ENCODE results near the gene FNDC11.

Gene FNDC11

DNA sequence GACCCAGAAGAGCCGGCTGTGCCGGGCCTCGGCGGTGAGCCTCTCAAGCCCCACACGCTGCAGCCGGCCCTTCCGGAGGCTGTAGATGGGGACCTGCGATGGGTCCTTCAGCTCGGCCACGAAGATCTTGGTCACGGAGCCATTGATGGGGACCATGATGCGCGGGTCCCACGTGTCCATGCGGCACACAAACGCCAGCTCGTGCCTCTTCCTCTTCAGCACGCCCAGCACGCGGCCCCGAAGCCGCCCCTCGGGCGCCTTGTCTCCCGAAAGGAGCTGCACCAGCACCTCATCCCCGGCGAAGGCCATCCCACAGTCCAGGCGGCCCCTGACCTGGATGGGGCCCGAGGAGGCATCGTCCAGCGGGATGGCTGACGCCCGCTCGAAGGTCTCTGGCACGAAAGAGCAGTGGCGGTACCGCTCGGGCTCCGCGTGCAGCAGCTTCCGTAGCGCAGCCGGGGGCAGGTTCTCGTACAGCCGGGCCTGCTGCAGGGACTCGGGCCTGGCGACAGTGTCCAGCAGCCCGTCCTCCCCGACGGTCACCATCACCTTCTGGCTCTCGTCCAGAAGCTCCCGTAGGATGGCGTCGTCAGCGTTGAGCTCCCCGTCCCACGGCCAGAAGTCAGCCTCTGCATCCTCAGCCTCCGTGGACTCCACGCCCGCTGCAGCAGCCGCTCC is 11.2 kb downstream of the FNDC11 start:
- ChIA-PET CTCF (interaction anchor here (1.8 to 1.9 kb wide), 2 partner anchors 11 to 27 kb away, joined by 4 to 8 read pairs; partner anchors contain the start of genes FNDC11 and PTK6), POLR2A (interaction anchor here (0.7 to 0.9 kb wide), 2 partner anchors 10 to 12 kb away, joined by 3 read pairs; no protein-coding TSS in a partner anchor)
- no peak for DNase-seq (ENCODE audit: extremely low spot score)
- TF ChIP-seq, protein P1, sequence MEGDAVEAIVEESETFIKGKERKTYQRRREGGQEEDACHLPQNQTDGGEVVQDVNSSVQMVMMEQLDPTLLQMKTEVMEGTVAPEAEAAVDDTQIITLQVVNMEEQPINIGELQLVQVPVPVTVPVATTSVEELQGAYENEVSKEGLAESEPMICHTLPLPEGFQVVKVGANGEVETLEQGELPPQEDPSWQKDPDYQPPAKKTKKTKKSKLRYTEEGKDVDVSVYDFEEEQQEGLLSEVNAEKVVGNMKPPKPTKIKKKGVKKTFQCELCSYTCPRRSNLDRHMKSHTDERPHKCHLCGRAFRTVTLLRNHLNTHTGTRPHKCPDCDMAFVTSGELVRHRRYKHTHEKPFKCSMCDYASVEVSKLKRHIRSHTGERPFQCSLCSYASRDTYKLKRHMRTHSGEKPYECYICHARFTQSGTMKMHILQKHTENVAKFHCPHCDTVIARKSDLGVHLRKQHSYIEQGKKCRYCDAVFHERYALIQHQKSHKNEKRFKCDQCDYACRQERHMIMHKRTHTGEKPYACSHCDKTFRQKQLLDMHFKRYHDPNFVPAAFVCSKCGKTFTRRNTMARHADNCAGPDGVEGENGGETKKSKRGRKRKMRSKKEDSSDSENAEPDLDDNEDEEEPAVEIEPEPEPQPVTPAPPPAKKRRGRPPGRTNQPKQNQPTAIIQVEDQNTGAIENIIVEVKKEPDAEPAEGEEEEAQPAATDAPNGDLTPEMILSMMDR (IDR thresholded peaks at IDR 0.05; ENCODE audit: control extremely low read depth, extremely low read depth, low read depth, missing control alignments) = no peak

DNA sequence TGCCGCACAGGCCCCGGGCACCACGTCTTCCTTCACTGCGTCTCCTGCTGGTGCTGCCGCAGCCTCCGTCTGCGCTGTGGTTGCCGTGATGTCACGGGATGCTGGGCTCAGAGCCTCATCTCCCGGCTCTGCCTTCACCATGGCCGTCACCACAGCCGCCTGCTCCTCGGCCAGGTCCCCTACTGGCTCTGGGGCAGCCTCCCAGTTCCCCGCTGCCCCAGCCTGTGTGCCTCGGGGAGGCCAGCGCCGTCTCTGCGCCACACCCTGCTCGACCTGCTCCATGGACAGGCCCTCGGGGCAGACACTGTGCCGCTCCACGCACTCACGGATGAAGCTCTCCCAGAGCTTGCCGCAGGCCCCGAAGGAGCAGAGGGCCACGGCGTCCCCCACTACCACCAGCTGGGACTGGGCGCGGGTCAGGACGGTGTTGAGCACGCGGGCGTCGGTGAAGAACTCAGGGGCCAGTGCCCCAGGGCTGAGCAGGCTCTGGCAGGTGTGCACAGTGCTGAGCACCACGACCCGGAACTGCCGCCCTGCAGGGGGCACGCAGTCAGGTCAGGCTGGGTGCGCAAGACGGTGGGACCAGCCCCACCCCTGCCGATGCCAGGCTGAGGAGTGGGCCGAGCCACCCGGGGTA is 11.9 kb downstream of the FNDC11 start:
- ChIA-PET POLR2A (interaction anchor here (0.7 to 0.9 kb wide), 2 partner anchors 11 to 13 kb away, joined by 3 read pairs; no protein-coding TSS in a partner anchor), CTCF (interaction anchor here (1.8 to 1.9 kb wide), 2 partner anchors 11 to 28 kb away, joined by 4 to 8 read pairs; partner anchors contain the start of genes FNDC11 and PTK6)
- TF ChIP-seq, protein P1 (IDR thresholded peaks at IDR 0.05; ENCODE audit: control extremely low read depth, extremely low read depth, low read depth, missing control alignments) = no peak
- no peak for DNase-seq (ENCODE audit: extremely low spot score)

DNA sequence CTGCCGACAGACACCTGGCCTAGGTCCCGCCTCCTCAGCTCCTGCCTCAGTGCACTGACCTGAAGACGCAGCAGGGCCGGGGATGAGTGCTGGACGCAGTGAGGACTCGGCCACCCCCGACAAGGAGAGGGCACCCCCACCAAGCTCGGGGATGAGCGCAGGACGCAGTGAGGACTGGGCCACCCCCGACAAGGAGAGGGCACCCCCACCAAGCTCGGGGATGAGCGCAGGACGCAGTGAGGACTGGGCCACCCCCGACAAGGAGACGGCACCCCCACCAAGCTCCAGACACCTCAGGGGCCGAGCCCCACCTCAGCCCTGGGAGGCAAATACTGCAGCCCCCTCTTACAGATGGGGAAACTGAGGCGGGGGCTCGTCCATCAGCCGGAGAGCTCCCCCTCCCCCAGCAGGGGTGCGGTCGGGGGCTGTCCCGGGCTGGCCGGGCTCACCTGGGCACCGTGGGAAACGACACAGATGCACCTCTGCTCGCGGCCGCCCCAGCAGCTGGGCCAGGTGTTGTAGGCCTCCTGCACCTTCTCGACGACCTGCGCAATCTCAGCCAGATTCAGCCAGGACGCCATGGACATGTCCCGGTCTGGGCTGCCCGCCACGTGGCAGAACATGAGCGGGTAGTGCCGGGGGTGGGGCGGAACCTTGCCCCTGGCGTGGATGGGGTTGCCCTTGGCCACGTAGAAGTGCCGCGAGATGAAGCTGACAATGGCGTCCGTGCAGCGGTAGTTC is 12.6 kb downstream of the FNDC11 start:
- DNase-seq (ENCODE audit: extremely low spot score) = no peak
- POLR2A ChIA-PET = no interaction called here
- TF ChIP-seq, protein P1 (IDR thresholded peaks at IDR 0.05; ENCODE audit: control extremely low read depth, extremely low read depth, low read depth, missing control alignments) = no peak
- CTCF ChIA-PET = interaction anchor here (1.2 to 2.4 kb wide), 6 partner anchors 12 to 28 kb away, joined by 3 to 8 read pairs (median 4); partner anchors contain the start of genes FNDC11 and PTK6

DNA sequence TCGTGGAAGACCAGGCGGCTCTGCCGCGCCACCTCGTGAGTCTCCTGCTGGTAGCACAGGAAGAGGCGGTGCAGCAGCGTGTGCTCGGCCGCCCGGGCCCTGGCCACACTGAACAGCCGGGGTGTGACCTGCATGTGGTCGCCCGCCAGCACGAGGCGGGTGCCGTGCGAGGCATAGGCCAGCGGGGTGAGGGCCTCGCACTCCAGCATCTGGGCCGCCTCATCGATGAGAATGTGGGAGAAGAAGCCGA is 13.1 kb downstream of the FNDC11 start:
- ChIA-PET CTCF (interaction anchor here (0.9 to 2.4 kb wide), 8 partner anchors 13 to 29 kb away, joined by 3 to 9 read pairs (median 4); partner anchors contain the start of genes FNDC11 and PTK6), POLR2A (no interaction called here)
- TF ChIP-seq, protein P1 (IDR thresholded peaks at IDR 0.05; ENCODE audit: control extremely low read depth, extremely low read depth, low read depth, missing control alignments) = no peak
- DNase-seq (ENCODE audit: extremely low spot score) = no peak

DNA sequence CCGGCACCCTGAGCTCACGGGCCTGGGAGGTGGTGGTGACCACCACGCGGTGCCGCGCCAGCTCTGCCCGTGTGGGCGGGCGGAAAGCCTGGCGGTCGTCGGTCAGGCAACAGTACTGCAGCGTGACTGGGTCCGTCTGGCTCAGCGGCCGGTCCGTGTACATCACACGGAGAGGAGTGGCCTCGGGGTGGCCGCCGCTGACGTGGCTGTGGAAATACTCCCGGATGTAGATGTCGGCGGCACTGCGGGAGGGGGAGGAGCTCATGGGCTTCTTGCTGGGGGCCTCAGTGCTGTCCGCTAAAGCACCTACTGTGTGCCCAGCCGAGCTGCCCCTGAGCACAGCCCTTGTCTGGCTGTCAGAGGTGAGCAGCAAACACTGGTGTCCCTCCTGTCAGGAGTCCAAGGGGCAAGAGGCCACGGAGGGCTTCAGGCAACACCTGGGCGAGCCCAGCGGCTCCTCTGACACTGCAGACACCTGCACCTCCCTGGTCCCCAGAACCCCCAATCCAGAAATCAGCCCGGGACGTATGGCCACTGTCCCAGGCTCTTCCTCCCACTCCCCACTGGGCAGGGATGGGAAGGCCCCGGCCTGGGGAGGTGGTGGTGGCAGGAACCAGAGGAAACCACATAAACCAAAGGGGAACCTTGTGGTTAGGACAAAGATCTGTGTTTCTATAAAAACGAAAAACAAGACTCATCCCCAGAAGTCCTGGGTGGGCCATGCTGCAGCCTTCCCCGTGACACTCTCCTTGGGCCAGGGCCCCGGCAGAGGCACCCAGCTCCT is 13.6 kb downstream of the FNDC11 start:
- ChIA-PET POLR2A (interaction anchor here (0.5 to 0.7 kb wide), 2 partner anchors 47 to 72 kb away, joined by 3 read pairs; no protein-coding TSS in a partner anchor), CTCF (interaction anchor here (0.9 to 2.4 kb wide), 8 partner anchors 13 to 30 kb away, joined by 3 to 9 read pairs (median 4); partner anchors contain the start of genes FNDC11 and PTK6)
- DNase-seq (ENCODE audit: extremely low spot score) = peak; percentile 69
- TF ChIP-seq, protein P1 (IDR thresholded peaks at IDR 0.05; ENCODE audit: control extremely low read depth, extremely low read depth, low read depth, missing control alignments) = no peak
